ENCODE data around the gene ECT2L.

Gene ECT2L

GRCh38 chr6:138943089-138943625, 147.3 kb downstream of the ECT2L start:
- DNase-seq, result no peak

- DNase-seq, result no peak
Measured at GRCh38 chr6:138944412-138944811, 148.5 kb downstream of the ECT2L start.

- no peak for DNase-seq
Measured at GRCh38 chr6:138945354-138945753, 149.5 kb downstream of the ECT2L start.

GRCh38 chr6:138948004-138948403, 152.1 kb downstream of the ECT2L start:
- no peak for DNase-seq

- no peak for DNase-seq
Measured at GRCh38 chr6:138948546-138949179, 152.8 kb downstream of the ECT2L start.

- no peak for DNase-seq
Measured at GRCh38 chr6:138953451-138953850, 157.6 kb downstream of the ECT2L start.
